HG03039 (cell line): ENCODE measurements around the gene CECR2.
"Not testable (repeated sequence)": the region's sequence is repeated elsewhere in the genome, so short reads cannot be mapped to it uniquely, and the experiment has no call there.

Experiments used
- ATAC-seq: cut with Tn5 transposase; IDR thresholded peaks from one replicate; pipeline ENCODE4 v1.9.1; 2021; ENCODE audit warnings: mild to moderate bottlenecking, moderate library complexity; ENCODE audit not compliant: unreplicated experiment

CECR2 gene

DNA sequence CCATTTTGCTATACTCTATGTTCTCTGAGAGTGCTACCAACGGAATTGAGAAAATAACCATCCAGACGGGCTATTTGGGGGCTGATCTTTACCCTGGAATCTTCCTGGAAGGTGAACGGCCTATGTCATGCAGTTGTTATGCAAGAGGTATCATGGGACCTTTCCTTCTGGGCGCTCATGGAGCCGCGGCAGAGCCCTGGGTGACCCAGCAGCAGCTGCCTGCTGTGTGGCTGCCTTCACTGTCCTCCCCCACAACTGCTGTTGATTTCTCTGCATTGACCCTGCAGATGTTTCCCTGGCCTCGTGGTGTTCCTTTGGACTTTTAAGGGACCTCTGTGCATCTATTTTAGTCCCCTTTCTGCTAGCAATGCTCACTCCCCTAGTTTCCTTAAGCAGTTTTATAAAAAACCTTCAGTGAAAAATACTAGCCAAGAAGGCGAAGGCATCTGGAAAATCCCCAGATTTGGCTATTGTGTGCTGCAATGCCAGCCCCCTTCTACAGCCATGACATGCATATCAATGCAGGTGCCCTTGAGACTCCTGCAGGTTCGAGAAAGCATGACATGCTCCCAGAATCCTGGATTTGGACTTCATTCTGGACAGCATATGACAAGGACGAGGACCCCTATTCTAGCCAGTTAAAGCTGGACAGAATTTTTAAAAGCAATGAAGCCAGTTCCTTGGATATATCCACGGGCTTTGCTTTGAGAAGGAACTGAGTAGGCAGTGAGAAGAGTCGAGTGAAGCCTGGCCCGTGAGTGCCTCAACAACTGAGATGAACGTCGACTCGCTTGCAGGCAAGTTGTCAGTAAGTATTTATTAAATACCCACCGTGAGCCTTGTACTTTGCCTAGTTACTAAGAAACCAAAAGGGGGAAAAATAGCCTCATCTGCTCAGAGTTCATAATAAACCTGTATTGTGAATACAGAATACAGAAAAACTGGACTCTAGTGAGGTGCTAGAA is 193.9 kb downstream of the CECR2 start, which contains the start of gene SLC25A18:
Gene SLC25A18 (plus strand): TSS at position 593 of the 965 bp plus-strand sequence. CDS start 16,447 bp downstream, outside the sequence.
- ATAC-seq, result no peak

DNA sequence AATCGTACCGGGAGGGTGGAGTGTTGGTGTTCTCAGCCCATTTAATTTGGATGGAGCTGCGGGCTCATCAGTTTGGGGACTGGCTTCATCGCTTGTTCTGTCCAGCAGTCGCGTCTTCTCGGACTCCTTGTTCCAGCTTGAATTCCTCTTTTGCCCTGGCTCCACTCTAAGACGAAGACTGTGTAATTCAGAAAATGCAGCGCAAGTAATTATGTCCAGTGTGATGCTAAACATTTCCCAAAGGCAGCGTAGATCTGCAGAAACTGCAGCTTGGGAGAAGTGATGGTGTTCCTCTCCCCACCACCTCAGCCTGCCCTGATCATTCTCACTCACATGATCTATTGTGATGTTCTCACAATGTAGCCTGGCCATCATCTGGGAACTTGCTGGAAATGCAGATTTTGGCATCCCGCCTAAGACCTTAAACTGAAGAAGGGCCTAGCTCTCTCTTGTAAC is 194.7 kb downstream of the CECR2 start:
- no peak for ATAC-seq

DNA sequence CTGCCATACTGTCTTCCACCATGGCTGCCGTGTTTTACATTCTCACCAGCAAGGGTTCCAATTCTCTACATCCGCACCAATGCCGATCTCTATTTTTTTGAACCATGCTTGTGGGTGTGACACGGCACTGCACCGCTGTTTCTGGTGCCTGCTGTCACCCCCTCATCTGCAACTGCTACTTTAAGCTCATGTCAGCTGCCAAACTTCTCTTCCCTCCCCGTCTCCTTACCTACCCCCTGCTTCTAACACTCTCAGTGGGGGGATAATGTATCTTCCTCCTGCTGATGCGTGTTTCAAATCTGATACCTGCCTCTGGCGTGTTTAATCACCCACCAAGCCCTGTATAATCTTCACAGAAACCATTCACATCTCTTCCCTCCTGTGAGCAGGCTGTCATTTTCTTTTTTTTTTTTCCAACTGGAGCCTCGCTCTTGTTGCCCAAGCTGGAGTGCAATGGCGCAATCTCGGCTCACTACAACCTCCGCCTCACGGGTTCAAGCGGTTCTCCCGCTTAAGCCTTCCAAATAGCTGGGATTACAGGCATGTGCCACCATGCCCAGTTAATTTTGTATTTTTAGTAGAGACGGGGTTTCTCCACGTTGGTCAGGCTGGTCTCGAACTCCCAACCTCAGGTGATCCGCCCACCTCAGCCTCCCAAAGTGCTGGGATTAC is 196.9 kb downstream of the CECR2 start:
- ATAC-seq, result not testable (repeated sequence)

DNA sequence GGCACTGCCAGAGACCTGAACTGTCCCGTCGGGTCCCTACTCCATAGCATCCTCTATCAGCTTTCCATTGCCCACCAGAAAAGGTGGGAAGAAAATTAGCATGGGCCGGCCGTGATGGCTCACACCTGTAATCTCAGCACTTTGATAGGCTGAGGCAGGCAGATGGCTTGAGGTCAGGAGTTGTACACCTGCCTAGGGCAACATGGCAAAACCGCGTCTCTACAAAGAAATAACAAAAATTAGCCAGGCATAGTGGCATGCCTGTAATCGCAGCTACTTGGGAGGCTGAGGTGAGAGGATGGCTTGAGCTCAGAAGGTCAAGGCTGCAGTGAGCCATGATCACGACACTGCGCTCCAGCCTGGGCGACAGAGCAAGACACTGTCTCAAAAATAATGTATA is 197.5 kb downstream of the CECR2 start:
- no peak for ATAC-seq

DNA sequence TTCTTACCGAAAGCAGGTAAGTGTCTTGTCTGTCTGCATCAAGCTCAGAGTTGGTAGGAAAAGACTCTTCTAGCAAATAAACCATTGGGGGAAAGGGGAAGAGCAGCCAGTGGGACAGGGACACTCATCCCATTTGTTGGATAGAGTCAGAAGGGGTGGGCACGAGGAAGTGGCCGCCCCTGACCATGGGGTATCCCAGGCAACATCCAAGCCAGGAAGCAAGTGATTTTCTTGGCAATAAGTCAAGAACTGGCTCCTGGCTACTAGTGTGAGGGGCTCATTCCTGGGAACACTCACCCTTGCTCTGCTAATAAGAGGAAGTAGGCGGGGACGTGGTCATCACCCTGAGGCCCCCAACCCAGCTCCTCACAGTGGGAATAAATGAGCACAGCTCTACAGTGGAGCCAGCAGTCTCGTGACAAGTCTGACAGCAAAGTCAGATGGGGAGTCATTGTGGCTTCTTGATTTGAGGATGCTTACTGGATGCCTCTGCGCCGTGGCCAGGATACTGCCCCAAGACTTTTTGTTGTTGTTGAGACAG is 200.8 kb downstream of the CECR2 start:
- no peak for ATAC-seq

DNA sequence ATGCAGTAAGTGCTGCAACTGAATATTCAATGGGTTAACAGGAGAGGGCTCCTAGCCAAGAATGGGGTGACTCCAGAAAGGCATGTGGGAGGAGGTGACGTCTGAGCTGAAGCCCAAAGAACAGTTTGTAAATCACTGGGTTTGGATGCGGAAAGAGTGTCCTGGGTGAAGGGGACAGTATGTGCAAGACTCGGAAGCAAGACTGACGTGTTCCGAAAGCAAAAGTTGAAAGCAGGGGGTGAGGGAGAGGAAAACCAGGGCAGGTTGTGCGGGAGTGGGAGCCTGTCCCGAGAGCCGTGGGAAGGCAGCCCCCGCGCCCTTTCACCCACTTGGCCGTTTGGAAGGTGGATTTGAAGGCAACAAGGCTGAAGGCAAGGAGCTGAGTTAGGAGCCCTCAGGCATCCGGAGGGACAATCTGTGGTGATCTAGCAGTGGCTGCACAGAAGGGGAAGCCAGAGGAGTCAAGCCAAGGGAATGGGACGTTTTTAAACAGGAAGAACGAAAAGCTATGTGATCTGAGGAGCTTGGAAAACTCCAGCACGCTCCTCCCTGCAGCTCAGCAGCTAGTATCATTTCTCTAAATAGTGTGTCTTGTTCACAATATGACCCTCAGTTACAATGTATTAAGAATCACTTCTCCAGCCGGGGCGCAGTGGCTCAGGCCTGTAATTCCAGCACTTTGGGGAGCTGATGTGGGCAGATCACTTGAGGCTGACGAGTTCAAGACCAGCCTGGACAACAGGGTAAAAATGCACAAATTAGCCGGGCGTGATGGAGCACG is 201.8 kb downstream of the CECR2 start:
- no peak for ATAC-seq

DNA sequence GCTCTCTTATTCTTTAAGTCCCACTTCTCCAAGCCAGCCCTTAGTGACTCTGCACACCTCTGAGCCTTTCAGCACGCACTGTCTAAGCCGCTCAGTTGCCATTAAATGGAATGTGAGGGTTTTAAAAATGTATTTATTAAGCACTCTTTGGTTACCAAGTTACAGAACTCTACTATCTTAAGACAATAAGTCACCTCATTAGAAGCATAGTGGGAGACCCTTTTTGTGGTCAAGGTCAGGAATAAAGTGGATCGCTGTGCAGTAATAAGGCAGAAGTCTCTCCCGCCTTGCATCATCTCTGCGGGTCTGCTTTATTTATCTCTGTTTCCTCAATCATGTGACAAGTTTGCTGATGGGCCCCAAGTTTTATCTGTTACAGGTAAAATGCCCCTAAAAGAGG is 205.9 kb downstream of the CECR2 start:
- no peak for ATAC-seq

DNA sequence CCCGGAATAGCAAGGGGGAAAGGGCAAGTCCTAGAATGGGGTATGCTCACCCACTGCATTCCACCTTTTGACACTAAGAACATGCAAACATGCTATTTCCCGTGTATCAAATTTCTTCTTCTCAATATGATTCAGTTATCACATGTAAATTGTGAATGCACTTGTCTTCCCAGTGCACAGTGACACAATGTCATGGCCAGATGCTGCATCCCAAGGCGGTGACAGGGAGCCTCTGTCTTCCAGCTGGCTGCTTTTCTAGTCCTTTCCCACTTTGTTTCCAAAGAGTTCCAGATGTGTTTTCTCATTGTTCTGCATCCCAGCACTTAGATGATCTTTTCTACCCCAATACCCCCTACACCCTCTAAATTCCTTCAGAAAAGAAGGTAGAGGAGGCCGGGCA is 206.4 kb downstream of the CECR2 start:
- ATAC-seq, result no peak

DNA sequence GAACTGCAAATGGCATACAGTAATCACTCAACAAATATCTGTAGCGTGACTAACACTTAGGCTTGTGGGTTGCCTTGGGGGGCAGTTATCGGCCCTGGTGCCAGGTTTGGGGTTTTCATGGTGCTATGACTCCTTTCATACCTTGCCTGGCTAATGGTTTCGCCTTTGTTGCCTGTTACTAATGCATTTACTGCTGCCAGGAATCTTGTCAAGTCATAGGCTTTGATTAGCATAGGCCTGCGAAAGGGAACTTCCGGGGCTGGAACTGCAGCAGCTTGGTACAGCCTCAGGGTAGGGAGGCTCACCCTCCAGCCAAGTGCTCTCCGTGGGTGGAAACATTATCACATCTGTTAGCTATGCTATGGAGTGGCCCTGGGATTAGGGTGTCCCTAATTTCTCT is 207.2 kb downstream of the CECR2 start:
- no peak for ATAC-seq

DNA sequence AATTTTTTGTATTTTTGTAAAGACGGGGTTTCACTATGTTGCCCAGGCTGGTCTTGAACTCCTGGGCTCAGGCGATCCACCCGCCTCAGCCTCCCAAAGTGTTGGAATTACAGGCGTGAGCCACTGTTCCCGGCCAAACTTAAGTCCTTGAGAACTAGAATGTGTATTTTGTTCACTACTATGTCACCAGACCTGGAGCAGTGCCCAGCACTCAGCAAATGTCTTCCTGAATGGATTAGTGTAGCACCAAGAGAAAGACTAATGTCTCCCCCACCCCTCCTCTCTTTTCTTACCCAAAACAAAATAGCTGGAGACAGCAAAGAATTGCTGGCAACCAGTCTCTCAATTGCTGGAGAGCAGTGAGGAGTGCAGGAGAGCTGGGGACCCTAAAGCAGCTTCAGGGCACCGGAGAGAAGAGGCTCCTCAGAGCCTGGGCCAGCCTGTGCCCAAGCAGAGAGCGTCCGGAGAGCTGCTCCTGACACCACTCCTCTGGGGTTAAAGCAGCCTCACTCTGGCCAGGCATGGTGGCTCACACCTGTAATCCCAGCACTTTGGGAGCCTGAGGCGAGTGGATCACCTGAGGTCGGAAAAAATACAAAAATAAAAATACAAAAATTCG is 209.0 kb downstream of the CECR2 start:
- ATAC-seq, result no peak

DNA sequence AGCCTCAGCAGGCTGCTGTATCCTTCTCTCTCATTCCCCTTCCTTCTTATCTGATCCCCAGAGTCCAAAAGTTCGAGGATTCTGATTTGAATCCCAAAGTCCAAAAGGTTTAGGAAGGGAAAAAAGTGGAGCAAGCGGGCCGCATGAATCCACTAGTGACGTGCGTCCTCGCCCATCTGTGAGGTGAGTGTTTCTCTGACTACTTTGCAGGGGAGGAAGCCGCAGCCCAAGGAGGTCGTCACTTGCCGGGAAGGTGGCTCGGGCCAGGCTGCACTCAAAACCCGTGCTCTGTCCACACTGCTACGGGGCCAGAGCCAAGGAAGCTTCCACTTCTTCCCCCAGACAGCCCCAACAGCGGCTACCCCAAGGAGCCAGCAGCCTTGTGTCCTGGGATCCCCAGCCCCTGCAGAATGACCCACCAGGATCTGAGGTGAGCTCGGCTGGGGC is 210.3 kb downstream of the CECR2 start:
- no peak for ATAC-seq

DNA sequence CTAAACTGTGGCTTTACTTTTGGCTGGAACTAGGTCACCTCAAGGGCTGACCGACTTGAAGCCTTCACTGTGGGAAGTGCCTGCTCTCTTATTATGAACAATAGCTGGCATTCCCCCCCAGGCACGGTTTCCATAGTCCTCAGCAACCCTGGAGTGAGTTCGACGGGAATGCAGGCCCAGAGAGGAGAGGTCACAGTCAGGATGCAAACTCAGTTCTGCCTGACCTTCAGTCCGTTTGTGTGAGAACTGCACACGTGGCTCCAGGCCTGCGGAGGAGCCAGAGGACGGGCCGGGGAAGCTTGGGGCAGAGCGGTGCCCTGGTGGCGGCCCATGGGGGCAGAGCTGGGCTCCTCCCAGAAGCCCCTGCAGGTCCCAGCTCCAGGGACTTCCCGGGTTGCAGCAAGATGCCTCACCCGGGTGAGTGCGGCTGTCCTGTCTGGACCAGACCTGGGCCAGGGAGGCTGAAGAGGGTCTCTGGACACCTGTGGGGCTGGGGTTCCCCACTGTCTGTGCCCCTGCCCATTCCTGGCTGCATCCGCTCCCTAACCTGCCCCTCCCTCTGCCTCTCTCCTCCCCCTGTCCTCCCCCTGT is 211.3 kb downstream of the CECR2 start:
- ATAC-seq, result no peak

DNA sequence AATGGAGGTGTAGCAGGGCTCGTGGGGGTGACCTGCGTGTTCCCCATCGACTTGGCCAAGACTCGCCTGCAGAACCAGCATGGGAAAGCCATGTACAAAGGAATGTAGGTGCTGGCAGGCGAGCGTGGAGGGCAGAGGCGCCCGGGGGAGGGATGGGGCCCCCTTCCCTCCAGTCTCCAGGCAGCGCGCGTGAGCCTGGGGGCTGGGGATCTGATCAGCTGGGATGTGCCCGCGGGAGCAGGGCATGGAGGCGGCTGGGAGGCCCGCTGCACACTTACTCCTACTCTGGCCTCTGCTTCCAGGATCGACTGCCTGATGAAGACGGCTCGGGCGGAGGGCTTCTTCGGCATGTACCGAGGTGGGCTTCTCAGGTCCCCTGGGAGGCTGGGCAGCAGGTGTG is 211.8 kb downstream of the CECR2 start:
- no peak for ATAC-seq

DNA sequence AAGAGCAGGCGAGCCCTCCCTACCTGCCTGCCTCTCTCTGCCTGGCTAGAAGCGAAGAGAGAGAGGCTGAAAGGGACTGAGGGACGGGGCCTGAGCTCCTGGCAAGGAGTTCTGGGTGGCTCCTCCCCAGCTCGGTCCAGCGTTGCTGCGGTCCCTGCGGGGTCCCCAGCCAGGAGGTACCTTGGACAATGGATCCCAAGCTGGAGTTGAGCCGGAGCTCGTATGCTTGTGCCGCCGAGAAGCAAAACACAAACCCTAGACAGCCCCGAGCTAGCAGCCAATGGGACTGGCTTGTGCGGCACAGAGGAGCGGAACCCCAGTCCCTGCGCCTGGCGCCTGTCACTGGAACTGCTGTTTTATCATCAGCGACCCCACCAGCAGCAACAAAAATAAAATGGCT is 212.4 kb downstream of the CECR2 start:
- no peak for ATAC-seq

DNA sequence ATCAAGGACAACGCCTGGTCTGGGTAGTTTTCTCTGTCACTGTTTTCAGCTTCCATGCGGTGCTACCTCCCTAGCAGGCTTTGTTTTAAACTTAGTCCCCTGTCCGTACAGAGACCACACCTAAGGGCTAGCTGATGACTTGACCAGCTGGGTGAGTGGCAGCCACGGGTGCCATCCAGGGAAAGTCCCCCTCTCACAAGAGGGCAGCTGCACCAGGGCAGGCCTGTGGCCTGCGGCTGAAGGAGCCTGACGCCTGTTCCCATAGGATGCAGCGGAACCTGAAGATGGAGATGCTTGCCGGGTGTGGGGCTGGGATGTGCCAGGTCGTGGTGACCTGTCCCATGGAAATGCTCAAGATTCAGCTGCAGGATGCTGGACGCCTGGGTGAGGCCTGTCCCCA is 213.9 kb downstream of the CECR2 start:
- no peak for ATAC-seq

DNA sequence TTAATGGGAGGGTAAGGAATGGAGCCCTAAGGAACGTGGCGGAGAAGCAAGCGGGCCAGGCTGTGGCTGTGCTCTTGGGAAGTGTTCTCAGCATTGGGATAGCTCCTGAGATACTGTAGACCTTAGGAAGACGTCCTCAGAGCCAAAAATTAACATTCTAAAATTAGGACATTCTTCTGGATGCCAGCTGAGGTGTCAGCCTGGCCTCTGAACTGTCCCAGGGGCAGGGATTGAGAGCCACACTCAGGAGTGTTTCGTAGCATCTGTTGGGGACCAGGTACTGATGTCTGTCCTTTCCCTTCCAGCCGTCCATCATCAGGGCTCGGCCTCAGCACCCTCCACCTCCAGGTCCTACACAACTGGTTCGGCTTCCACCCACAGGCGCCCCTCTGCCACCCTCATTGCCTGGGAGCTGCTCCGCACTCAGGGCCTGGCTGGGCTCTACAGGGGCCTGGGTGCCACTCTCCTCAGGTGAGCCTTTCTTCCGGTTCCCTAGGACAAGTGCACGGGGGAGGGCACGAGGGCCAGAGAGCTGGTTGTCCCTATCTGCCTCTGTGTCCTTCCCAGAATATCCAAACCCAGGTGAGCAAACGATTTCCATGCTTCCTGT is 217.7 kb downstream of the CECR2 start:
- no peak for ATAC-seq

DNA sequence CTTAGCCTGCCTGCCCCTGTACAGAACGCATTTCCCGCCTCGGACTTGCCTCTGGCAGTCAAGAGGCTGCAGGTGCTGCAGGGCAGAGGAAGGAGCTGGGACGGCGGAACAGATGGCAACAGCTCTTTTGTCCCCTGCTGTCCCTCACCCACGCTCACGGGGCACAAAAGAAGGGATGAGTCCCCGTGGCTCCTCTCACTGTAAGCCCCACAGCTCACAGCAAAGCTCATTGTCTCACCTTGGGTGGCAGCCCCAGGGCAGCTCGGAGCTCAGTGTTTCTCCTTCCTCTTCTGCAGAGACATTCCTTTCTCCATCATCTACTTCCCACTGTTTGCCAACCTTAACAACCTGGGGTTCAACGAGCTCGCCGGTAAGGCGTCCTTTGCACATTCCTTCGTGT is 218.4 kb downstream of the CECR2 start:
- no peak for ATAC-seq

DNA sequence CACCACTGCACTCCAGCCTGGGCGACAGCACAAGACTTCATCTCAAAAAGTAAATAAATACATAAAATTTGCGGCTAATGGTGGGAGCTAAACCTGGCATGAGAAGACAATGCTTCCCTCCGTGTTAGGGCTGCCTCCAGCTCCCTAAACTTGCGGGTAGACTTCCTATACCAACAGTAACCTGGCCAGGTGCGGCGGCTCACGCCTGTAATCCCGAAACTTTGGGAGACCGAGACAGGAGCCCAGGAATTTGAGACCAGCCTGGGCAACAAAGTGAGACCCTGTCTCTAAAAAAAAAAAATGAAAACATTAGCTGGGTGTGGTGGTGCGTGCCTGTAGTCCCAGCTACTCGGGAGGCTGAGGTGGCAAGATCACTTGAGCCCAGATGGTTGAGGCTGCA is 219.3 kb downstream of the CECR2 start:
- no peak for ATAC-seq

DNA sequence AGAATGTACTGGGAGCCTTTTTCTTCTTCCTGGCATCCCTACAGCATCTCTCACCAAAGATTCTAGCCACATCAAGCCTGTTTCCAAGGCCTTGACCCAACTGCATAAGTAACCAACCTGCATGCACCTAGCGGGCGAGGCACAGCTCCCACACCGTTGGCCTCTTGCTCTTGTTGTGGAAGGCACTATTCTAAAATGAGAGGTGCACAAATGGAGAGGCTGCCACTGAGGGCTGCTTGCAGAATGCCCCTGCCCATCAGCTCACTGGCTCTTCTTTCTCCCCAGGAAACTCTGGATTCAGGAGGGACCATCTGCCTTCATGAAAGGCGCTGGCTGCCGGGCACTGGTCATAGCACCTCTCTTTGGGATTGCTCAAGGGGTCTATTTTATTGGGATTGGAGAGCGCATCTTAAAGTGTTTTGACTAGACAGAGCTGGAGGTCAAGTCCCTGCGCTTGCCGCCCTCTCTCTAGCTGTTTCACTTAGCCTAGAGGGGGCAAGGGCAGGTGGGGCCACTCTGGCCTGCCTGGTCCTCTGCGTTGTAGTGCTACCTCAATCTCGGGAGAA is 220.6 kb downstream of the CECR2 start:
- no peak for ATAC-seq
